HepG2 (cell line): Measurements from ENCODE around the gene VCP. TPM values are rescaled to one million over a fixed set of nuclear protein-coding genes. Genes with fewer than 3 reads are reported as not detected.

ENCODE experiments used
- ATAC-seq: fragments of 200-7000 bp; cut with Tn5 transposase; 3 replicates; pipeline ENCODE4 v1.9.1; 2020; ENCODE audit warnings: mild to moderate bottlenecking, moderate library complexity
- BruUV-seq: library from RNA; stranded (reverse); fragments of 400-500 nt; replicated peaks from 2 replicates; lab custom pipeline; 2021; lab: Mats Ljungman, UMichigan
- CTCF ChIA-PET: fragments of 300-600 bp; formaldehyde crosslinking; extraction: SDS; loops from one replicate; lab custom pipeline; 2021; ENCODE audit warnings: low total read pairs, inconsistent platforms, low intra/inter-chr PET ratio; lab: Yijun Ruan, JAX
- POLR2A ChIA-PET: fragments of 350-600 bp; sonication (Branson Sonifier 250); formaldehyde crosslinking; loops from one replicate; lab custom pipeline; 2020; ENCODE audit warnings: antibody characterized with exemption, inconsistent platforms; lab: Yijun Ruan, JAX
- DNase-seq: peaks from one replicate; pipeline ENCODE4 v3.0.0-alpha.2; 2015; ENCODE audit warnings: low spot score
- FAIRE-seq: peaks from 3 replicates; lab custom pipeline; 2011; peaks lifted over from hg19 to GRCh38; lab: Jason Lieb, UNC
- H2AFZ ChIP-seq: one replicate; pipeline ENCODE4 v1.6.1; 2011; ENCODE audit warnings: low read length, inconsistent platforms
- H3K27ac ChIP-seq: fragments of 300-600 bp; 3 replicates; pipeline ENCODE4 v1.8.0; 2011; ENCODE audit warnings: mixed run types, mild to moderate bottlenecking, mixed read lengths, low read length, inconsistent platforms; ENCODE audit not compliant: insufficient read depth; ENCODE audit errors: extremely low read length
- H3K27me3 ChIP-seq, 2 experiments: fragments of 200-600 bp in 1 of 2; 2 replicates in 1 of 2; 3 replicates in 1 of 2; pipeline versions ENCODE4 v1.6.0 to v1.8.0; 2011; ENCODE audit warnings: low read length in 2 of 2, mild to moderate bottlenecking in 2 of 2, moderate library complexity in 2 of 2, inconsistent platforms in 1 of 2; ENCODE audit not compliant: insufficient read depth in 2 of 2, control insufficient read depth in 1 of 2
- H3K36me3 ChIP-seq, 2 experiments: fragments of 200-600 bp in 1 of 2; replicated peaks in 1 of 2; 2 replicates in 1 of 2; 3 replicates in 1 of 2; pipeline versions ENCODE4 v1.5.1 to v1.8.0; 2011; ENCODE audit warnings: low read length in 2 of 2, inconsistent platforms in 1 of 2; ENCODE audit not compliant: insufficient read depth in 2 of 2, control insufficient read depth in 1 of 2
- H3K4me1 ChIP-seq: 2 replicates; pipeline ENCODE4 v1.5.1; 2012; ENCODE audit warnings: low read length, inconsistent platforms; ENCODE audit not compliant: insufficient read depth
- H3K4me2 ChIP-seq: 2 replicates; pipeline ENCODE4 v1.6.0; 2011; ENCODE audit warnings: low read depth, low read length, inconsistent platforms
- H3K4me3 ChIP-seq, 3 experiments: fragments of 200-600 bp in 1 of 3; sonication (generic), shearing (Covaris generic) in 1 of 3; replicated peaks in 1 of 3; 2 replicates each; pipeline ENCODE4 v1.5.1; 2011 to 2016; ENCODE audit warnings: low read length in 3 of 3, inconsistent platforms in 2 of 3, low read depth in 2 of 3, mild to moderate bottlenecking in 2 of 3, control low read depth in 1 of 3, mixed read lengths in 1 of 3; ENCODE audit not compliant: insufficient read depth in 1 of 3
- H3K79me2 ChIP-seq: one replicate; pipeline ENCODE4 v1.6.1; 2011; ENCODE audit warnings: low read length, inconsistent platforms; ENCODE audit not compliant: insufficient read depth
- H3K9ac ChIP-seq: 2 replicates; pipeline ENCODE4 v1.6.0; 2011; ENCODE audit warnings: mild to moderate bottlenecking, low read depth, low read length, inconsistent platforms; ENCODE audit not compliant: insufficient read depth
- H3K9me3 ChIP-seq: 2 replicates; pipeline ENCODE4 v1.5.1; 2012; ENCODE audit warnings: mild to moderate bottlenecking, low read length
- H4K20me1 ChIP-seq: 2 replicates; pipeline ENCODE4 v1.6.0; 2011; ENCODE audit warnings: inconsistent platforms, mild to moderate bottlenecking, low read length, moderate library complexity; ENCODE audit not compliant: insufficient read depth
- DBP ChIP-seq: sonication (generic); formaldehyde crosslinking; IDR thresholded peaks from 2 replicates; pipeline ENCODE4 v1.4.0; 2020; ENCODE audit warnings: missing genetic modification reagents; ENCODE audit errors: not compliant biosample characterization
- FOXK1 ChIP-seq: sonication (generic); formaldehyde crosslinking; IDR thresholded peaks from 2 replicates; pipeline ENCODE4 v1.4.0; 2020; ENCODE audit warnings: low read depth, missing genetic modification reagents, borderline replicate concordance
- NFE2L1 ChIP-seq: sonication (generic); formaldehyde crosslinking; IDR thresholded peaks from 2 replicates; pipeline ENCODE4 v1.4.0; 2020; ENCODE audit warnings: missing genetic modification reagents, mild to moderate bottlenecking, borderline replicate concordance
- RFX5 ChIP-seq: IDR thresholded peaks from 2 replicates; pipeline ENCODE4 v1.6.1; 2011; ENCODE audit warnings: low read depth, low read length, improper control_type of control experiment
- SALL1 ChIP-seq: sonication (generic); formaldehyde crosslinking; IDR thresholded peaks from 2 replicates; pipeline ENCODE4 v1.8.0; 2022; ENCODE audit warnings: mild to moderate bottlenecking, missing genetic modification reagents
- TBX2 ChIP-seq: sonication (generic); formaldehyde crosslinking; IDR thresholded peaks from 2 replicates; pipeline ENCODE4 v1.5.0; 2020; ENCODE audit warnings: missing genetic modification reagents, mild to moderate bottlenecking, borderline replicate concordance
- ZNF24 ChIP-seq: fragments of 450-650 bp; IDR thresholded peaks from 2 replicates; pipeline ENCODE4 v1.6.1; 2017; ENCODE audit warnings: antibody characterized with exemption, mild to moderate bottlenecking
- ZNF282 ChIP-seq: fragments of 450-650 bp; IDR thresholded peaks from 2 replicates; pipeline ENCODE4 v1.6.1; 2018; ENCODE audit not compliant: partially characterized antibody
- ZNF367 ChIP-seq: sonication (generic); formaldehyde crosslinking; IDR thresholded peaks from 2 replicates; pipeline ENCODE4 v1.4.0; 2020; ENCODE audit warnings: missing genetic modification reagents, borderline replicate concordance
- ZNF556 ChIP-seq: sonication (generic); formaldehyde crosslinking; IDR thresholded peaks from 2 replicates; pipeline ENCODE4 v1.4.0; 2020; ENCODE audit warnings: mild to moderate bottlenecking, missing genetic modification reagents, borderline replicate concordance
- ZNF570 ChIP-seq: sonication (generic); formaldehyde crosslinking; IDR thresholded peaks from 2 replicates; pipeline ENCODE4 v1.4.0; 2020; ENCODE audit warnings: mild to moderate bottlenecking, missing genetic modification reagents, borderline replicate concordance
- ZNF572 ChIP-seq: sonication (generic); formaldehyde crosslinking; IDR thresholded peaks from 2 replicates; pipeline ENCODE4 v1.5.1; 2020; ENCODE audit warnings: mild to moderate bottlenecking, missing genetic modification reagents
- ZNF607 ChIP-seq: sonication (generic); formaldehyde crosslinking; IDR thresholded peaks from 2 replicates; pipeline ENCODE4 v1.5.1; 2020; ENCODE audit warnings: missing genetic modification reagents, mild to moderate bottlenecking, borderline replicate concordance
- WGBS: methylation state at CpG from one replicate; pipeline ENCODE4 v1.1.6; 2017; ENCODE audit warnings: low lambda C conversion rate; 5-methylcytosine and 5-hydroxymethylcytosine counted together
- in situ Hi-C: cut with HindIII; loops from 2 replicates; pipeline ENCODE4 v1.10.0; 2017; ENCODE audit warnings: low pct_unique_long_range_greater_than_20kb; ENCODE audit not compliant: extremely low pct_ligation_motif_present
- intact Hi-C: fragments of 100-400 bp; cut with micrococcal nuclease; formaldehyde crosslinking; loops from one replicate; pipeline ENCODE4 v1.10.0; 2022; ENCODE audit not compliant: unreplicated experiment
- polyA plus RNA-seq, 8 experiments: library from polyadenylated mRNA; depleted of rRNA in 3 of 8; stranded (reverse) in 7 of 8; unstranded in 1 of 8; fragments of >200 nt; fragmentation: Illumina TruSeq in 4 of 8; extraction: Trizol in 4 of 8; gene quantifications; 2 replicates each; pipeline versions ENCODE4 v1.2.1 to v1.2.3, GENCODE V29; 2011 to 2016; ENCODE audit warnings: low read depth in 4 of 8, missing spikeins in 1 of 8, mixed read lengths in 1 of 8; ENCODE audit not compliant: insufficient read depth in 1 of 8
- total RNA-seq, 5 experiments: library from RNA; depleted of rRNA; stranded (reverse); fragments of >200 nt; fragmentation: Illumina TruSeq; extraction: Trizol; gene quantifications; 2 replicates each; pipeline ENCODE4 v1.2.3, GENCODE V29; 2016; ENCODE audit warnings: low read depth in 1 of 5
- TF ChIP-seq, protein P1 (sequence below): sonication (generic); formaldehyde crosslinking; IDR thresholded peaks from 2 replicates; pipeline ENCODE4 v1.4.0; 2020; ENCODE audit warnings: mild to moderate bottlenecking, missing genetic modification reagents
- TF ChIP-seq, protein P2 (sequence below): sonication (generic); formaldehyde crosslinking; IDR thresholded peaks from 2 replicates; pipeline ENCODE4 v1.5.0; 2020; ENCODE audit warnings: mild to moderate bottlenecking, missing genetic modification reagents

Gene VCP
- total and polyA plus RNA-seq, 2 of the 13 experiments (the other 11 are each of a cell fraction or from before 2014, with no cell fraction given) = 143 to 391 TPM

GRCh38 chr9:35075358-35075757 lies 2.9 kb upstream of the VCP start:
- no peaks in the 10 kb centered on the region for H3K9me3 ChIP-seq
- POLR2A ChIA-PET = no interaction called here
- BruUV-seq = no TSS peak
- peaks cover 40% of the 10 kb centered on the region for H3K79me2 ChIP-seq
- CTCF ChIA-PET = no interaction called here
- no peak for FAIRE-seq
- in situ Hi-C loops (no loop called here), intact Hi-C loops (no loop called here)
- no peak for DNase-seq
- H3K9ac ChIP-seq = no peak overlapping the region
- H3K4me3 ChIP-seq = no peak overlapping the region
- TF ChIP-seq ZNF24 (no peak), ZNF282 (no peak), TBX2 (CRISPR knock-in tag) (no peak), DBP (CRISPR knock-in tag) (no peak), ZNF570 (no peak), SALL1 (CRISPR knock-in tag) (no peak), NFE2L1 (CRISPR knock-in tag) (no peak), RFX5 (no peak), ZNF367 (CRISPR knock-in tag) (no peak), ZNF607 (no peak), FOXK1 (CRISPR knock-in tag) (no peak), ZNF556 (no peak), ZNF572 (CRISPR knock-in tag) (no peak)
- TF ChIP-seq, protein P1, sequence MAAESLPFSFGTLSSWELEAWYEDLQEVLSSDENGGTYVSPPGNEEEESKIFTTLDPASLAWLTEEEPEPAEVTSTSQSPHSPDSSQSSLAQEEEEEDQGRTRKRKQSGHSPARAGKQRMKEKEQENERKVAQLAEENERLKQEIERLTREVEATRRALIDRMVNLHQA (CRISPR knock-in tag) = no peak
- TF ChIP-seq, protein P2, sequence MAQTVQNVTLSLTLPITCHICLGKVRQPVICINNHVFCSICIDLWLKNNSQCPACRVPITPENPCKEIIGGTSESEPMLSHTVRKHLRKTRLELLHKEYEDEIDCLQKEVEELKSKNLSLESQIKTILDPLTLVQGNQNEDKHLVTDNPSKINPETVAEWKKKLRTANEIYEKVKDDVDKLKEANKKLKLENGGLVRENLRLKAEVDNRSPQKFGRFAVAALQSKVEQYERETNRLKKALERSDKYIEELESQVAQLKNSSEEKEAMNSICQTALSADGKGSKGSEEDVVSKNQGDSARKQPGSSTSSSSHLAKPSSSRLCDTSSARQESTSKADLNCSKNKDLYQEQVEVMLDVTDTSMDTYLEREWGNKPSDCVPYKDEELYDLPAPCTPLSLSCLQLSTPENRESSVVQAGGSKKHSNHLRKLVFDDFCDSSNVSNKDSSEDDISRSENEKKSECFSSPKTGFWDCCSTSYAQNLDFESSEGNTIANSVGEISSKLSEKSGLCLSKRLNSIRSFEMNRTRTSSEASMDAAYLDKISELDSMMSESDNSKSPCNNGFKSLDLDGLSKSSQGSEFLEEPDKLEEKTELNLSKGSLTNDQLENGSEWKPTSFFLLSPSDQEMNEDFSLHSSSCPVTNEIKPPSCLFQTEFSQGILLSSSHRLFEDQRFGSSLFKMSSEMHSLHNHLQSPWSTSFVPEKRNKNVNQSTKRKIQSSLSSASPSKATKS (CRISPR knock-in tag) = no peak
- H2AFZ ChIP-seq = no peak overlapping the region
- no peak overlapping the region for H3K27ac ChIP-seq
- no peak overlapping the region for H3K4me2 ChIP-seq
- peaks cover 14% of the 10 kb centered on the region for H4K20me1 ChIP-seq
- WGBS = 100% methylated on average over 4 of the region's 4 CpGs
- no peaks in the 10 kb centered on the region; a peak in 1 of 5 replicates for H3K27me3 ChIP-seq
- H3K36me3 ChIP-seq = peaks cover 4 to 21% of the 10 kb centered on the region in 2 experiments; a peak in 4 of 5 replicates
- no peak for ATAC-seq
- peaks cover 35% of the 10 kb centered on the region for H3K4me1 ChIP-seq
